Activated CD8-positive, alpha-beta memory T cell treated with anti-CD3 and anti-CD28 coated beads for 36 hours (primary cell): ENCODE data around the gene LRWD1. TPM values are rescaled to one million over a fixed set of nuclear protein-coding genes. Genes with fewer than 3 reads are reported as not detected.
"Not testable (repeated sequence)": the region's sequence is repeated elsewhere in the genome, so short reads cannot be mapped to it uniquely, and the experiment has no call there.

Source experiments
- CTCF ChIA-PET: fragments of 350-600 bp; sonication (Branson Sonifier 250); formaldehyde crosslinking; loops from one replicate; lab custom pipeline; 2021; ENCODE audit warnings: antibody characterized with exemption; lab: Charles Lee
- POLR2A ChIA-PET: fragments of 350-600 bp; sonication (Branson Sonifier 250); formaldehyde crosslinking; loops from one replicate; lab custom pipeline; 2021; ENCODE audit warnings: antibody characterized with exemption; lab: Charles Lee
- total RNA-seq, 2 experiments: library from RNA; stranded (reverse); gene quantifications; one replicate each; pipeline ENCODE4 v1.2.3, GENCODE V29; 2021

LRWD1 gene
- total RNA-seq, 2 experiments from 2014 or later = 25.1 to 25.9 TPM

DNA sequence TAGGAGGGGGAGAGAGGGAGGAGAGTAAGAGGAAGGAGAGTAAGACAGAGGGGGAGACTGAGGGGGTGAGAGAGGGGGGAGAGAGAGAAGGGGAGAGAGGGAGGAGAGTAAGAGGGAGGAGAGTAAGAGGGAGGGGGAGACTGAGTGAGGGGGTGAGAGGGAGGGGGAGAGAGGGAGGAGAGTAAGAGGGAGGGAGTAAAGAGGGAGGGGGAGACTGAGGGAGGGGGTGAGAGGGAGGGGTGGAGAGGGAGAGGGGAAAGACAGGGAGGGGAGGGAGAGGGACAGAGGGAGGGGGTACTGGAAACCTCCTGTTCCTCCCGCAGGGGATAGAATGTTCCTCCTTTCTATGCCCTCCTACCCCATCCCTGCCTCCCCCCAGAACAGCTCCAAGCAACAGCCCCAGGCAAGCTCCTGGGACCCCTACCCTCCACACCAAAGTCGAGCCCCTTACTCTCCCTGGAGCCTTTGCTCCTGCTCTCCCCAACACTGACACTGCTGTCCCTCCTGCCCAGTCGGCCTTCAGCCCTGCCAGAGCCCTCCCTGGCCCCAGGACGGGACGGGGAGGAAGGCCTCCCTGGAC is 47.9 kb downstream of the LRWD1 start:
- POLR2A ChIA-PET, CTCF ChIA-PET: not testable (repeated sequence)

DNA sequence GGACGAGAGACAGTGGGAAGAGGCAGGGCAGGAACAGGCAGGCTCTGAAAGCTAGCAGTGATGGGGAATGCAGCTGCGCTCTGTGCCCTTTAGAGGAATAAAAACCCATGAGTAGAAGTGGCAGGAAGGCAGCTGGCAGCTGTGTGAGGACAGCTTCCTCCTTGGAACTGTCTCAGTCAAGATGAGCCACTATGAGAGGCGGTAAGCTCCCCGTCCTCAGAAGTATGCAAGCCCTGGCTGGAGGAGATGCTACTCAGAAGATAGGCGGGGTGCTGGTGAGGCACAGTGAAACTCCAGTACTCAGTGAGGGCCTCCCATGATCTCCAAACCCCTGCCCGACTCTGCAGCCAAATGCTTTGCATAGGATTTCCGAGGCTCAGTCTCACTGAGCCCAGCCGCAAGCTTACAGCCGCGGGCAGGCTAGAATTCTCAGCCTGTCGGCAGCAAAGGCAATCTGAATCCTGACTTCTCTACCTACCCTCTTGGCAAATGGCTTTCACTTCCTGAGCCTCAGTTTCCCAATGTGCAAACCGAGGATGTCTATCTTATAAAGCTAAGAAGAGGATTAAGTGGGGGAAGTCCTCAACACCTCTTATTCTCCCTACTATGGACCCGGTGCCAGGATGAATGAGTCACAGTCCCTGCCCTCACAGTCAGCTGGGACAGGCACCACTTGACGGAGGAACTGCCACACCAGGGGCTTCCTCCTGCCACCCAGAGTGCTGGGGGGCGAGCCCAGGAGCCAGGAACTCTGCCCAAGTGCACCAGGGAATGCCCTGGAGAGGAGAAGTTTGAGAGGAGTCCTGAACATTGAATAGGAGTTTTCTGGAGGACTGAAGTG is 50.3 kb downstream of the LRWD1 start:
- POLR2A ChIA-PET, CTCF ChIA-PET: not testable (repeated sequence)

DNA sequence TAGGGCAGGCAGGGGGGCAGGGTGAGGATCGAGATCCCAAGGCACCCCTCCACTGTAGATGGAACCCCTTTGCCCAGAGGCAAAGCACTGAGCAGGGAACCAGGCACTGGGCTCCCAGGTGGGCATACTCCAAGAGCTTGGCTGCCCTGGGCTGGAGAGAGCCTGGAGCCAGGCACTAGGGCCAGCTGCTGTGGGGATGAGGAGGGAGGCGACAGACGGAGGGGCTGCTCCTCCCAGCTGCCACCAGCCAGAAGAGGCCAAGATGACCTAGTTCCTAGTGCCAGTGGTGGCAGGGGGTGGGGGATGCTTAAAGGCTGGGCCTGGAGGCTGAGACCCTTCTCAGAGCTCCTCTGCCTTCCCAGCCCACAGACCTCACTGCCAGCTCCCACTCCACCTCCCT is 51.1 kb downstream of the LRWD1 start:
- POLR2A ChIA-PET, CTCF ChIA-PET: not testable (repeated sequence)

DNA sequence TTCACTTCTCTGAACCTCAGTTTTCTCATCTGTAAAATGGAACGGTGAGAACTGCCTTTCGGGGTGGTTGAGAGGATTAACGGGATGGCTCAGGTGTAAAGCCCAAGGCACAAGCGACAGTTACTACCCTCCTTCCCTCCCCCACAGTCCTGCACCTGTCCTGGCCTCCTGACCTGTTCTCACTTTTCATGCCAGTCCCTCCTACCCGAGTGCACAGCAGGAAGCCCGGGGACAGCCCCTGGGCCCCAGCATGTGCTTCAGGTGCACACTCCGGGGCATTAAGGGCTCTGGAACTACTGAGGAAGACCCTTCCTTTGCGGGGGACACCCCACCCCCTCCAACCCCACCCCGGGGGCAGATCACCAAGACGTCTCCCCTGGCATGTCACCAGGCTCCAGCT is 52.2 kb downstream of the LRWD1 start:
- POLR2A ChIA-PET, CTCF ChIA-PET: not testable (repeated sequence)

DNA sequence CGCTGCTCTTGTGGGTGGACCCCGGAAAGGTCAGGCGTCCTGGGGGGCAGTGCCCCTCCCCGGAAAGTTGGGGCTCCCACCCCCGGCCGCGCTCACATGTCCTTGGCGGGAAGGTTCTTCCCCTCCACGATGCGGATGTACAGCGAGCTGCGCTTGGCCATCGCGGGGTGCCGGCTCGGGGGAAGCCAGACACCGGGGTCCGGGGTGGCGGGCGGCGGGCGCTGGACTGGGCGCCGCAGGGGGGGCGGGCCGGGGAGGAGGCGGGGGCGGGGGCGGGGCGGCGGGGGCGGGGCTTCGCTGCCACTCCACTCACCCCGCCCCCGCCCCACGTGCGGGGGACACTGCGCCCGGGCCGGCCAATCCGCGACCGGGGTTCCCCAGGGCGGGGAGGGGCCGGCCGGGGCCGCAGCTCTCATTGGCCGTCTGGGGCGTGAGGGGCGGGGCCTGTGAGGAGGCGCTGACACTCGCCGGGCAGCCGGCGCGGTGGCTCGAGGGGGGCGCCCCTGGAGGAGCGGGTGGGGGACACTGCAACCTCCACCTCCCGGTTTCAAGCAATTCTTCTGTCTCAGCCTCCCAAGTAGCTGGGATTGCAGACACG is 52.9 kb downstream of the LRWD1 start, which contains the start of gene RASA4B:
TSS of gene RASA4B (minus strand) at position 228 of the 598 bp plus-strand sequence. CDS start at position 161, 67 bp downstream.
- POLR2A ChIA-PET, CTCF ChIA-PET: not testable (repeated sequence)

DNA sequence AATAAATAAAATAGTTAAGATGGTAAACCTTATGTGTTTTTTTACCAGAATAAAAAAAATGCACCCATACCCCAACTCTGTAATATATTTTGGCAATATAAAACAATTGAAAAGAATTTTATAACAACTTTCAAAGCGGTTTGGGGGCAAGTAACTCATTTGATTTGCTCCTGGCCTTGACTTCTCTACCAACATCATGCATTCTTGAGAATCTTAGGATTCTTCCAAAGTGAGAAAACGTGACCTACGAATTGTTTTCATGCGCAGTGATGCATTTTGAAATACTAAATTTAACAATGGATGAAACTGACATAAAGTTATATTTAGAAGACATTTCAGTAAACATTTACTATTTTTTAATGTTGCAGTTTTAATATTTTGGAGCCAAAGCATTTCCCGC is 56.0 kb downstream of the LRWD1 start:
- POLR2A ChIA-PET, CTCF ChIA-PET: not testable (repeated sequence)

Other genes starting within 250 kb of the LRWD1 start
- gene SH2B2, start 178.1 kb upstream of the LRWD1 start, total RNA-seq = 1 to 10 TPM; 2.2 to 2.5 TPM
- not detected for gene SPDYE6, start 108.5 kb upstream of the LRWD1 start, total RNA-seq
- gene PRKRIP1, start 68.6 kb upstream of the LRWD1 start, total RNA-seq = 10 to 100 TPM; 23.8 to 25.5 TPM
- gene ORAI2, start 31.4 kb upstream of the LRWD1 start, total RNA-seq = 10 to 100 TPM; 56.4 to 57.5 TPM
- 10 to 100 TPM; 10.8 to 10.9 TPM for gene ALKBH4, start 121 bp upstream of the LRWD1 start, total RNA-seq
- gene POLR2J, start 13.9 kb downstream of the LRWD1 start, total RNA-seq = 10 to 100 TPM; 71.2 to 72.9 TPM
- 10 to 100 TPM; 23.7 to 23.9 TPM for gene RASA4B, start 52.8 kb downstream of the LRWD1 start, total RNA-seq
- gene UPK3BL2, start 78.7 kb downstream of the LRWD1 start, total RNA-seq = 1 to 10 TPM; 6.7 to 8.1 TPM
- gene SPDYE2, start 86.2 kb downstream of the LRWD1 start, total RNA-seq = under 1 TPM in 1 of 2 experiments, not detected in 1; 0.23 TPM
- gene POLR2J3, start 107.6 kb downstream of the LRWD1 start, total RNA-seq = 10 to 100 TPM; 27.2 to 29.1 TPM
- gene RASA4, start 151.8 kb downstream of the LRWD1 start, total RNA-seq = 10 to 100 TPM; 41.6 to 42.4 TPM
- gene UPK3BL1, start 177.8 kb downstream of the LRWD1 start, total RNA-seq = 10 to 100 TPM; 13.2 to 20.8 TPM
- not detected for gene SPDYE2B, start 185.3 kb downstream of the LRWD1 start, total RNA-seq
- 1 to 10 TPM; 8.6 to 9.7 TPM for gene POLR2J2, start 206.7 kb downstream of the LRWD1 start, total RNA-seq